ENCODE measurements around the gene EDDM13.
"Not testable (repeated sequence)": the region's sequence is repeated elsewhere in the genome, so short reads cannot be mapped to it uniquely, and the experiment has no call there.

Gene EDDM13, protein sequence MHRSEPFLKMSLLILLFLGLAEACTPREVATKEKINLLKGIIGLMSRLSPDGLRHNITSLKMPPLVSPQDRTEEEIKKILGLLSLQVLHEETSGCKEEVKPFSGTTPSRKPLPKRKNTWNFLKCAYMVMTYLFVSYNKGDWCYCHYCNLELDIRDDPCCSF

DNA sequence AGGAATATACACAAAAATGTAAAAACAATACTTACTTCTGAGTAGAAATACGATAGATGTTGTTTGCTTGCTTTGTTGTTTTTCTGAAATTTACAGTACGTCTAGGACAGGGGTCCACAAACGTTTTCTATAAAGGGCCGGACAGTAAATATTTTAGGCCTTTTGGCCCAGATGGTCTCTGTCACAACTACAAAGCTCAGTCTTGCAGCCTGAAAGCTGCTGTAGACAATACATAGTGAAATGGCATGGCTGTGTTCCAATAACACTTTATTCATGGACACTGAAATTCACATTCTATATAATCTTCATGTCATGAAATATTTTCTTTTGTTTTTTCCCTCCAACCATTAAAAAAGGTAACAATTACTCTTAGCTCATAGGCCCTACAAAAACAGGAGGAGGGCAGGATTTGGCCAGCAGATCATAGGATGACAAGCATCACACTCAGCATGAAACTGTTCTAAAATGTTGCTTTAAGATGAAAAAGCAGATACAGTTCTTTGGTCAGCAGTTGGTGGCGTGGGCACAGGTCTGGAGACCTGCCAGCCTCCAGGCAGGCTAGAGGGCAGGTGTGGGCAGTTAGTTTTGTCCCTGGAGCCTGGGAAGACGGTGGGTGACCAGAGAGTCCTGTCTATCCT, at the start of gene EDDM13:
Gene EDDM13, plus strand, starts transcription at position 588 of the 638 bp plus-strand sequence. CDS start 87 bp downstream, outside the sequence.
- DNase-seq (ENCODE audit: low read depth) = no peak

DNA sequence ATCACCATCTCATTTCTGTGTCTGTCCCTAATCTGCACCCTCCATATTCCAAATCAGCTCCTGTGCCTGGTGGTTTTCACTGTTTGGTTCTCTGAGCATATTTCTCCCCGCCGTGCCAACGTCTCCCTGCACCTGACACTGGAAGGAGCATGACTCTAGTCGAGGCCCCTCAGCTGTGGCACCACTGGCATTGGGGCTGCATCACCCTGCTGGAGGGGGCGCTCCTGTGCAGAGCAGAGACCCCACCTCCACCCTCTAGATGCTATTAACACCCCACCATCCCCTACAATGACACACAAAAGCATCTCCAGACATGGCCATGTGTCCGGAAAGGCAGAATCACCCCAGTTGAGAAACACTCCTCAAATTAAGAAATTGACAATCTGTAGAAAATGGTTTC, 49.6 kb upstream of the EDDM13 start:
- no peak for DNase-seq (ENCODE audit: low read depth)

- DNase-seq (ENCODE audit: low read depth) = no peak
Measured at GRCh38 chr19:56223481-56223880, 49.1 kb upstream of the EDDM13 start.

- no peak for DNase-seq (ENCODE audit: low read depth)
Measured at GRCh38 chr19:56245121-56245740, 27.3 kb upstream of the EDDM13 start.

DNA sequence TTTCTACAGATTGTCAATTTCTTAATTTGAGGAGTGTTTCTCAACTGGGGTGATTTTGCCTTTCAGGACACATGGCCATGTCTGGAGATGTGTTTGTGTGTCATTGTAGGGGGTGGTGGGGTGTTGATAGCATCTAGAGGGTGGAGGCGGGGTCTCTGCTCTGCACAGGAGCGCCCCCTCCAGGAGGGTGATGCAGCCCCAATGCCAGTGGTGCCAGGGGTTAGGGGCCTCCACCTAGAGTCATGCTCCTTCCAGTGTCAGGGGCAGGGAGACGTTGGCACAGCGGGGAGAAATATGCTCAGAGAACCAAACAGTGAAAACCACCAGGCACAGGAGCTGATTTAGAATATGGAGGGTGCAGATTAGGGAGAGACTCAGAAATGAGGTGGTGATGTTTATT, 26.8 kb upstream of the EDDM13 start:
- not testable (repeated sequence) for DNase-seq (ENCODE audit: low read depth)

DNA sequence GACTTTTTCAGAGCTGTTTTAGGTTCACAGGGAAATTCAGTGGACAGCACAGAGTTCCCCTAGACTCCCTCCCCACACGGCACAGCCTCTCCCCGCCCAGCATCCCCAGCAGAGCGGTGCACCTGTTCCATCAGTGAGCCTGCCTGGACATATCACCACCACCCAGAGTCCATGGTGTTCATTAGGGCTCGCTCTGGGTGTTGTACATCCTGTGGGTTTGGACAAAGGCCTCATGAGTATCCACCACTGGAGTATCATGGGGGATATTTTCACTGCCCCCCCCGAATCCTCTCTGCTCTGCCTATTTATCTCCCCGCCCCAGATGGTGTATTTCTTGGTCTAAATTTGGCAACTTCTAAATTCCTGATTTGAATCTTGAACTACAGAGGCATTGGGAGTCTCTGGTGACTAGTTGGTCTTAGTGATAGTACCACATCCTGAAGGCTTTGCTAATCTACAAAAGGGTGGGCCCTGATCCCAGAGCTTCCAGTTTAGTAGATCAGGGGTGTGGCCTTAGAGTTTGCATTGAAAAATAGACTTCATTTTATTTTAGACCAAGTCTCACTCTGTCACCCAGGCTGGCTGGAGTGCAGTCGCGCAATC, 23.7 kb upstream of the EDDM13 start:
- not testable (repeated sequence) for DNase-seq (ENCODE audit: low read depth)

DNA sequence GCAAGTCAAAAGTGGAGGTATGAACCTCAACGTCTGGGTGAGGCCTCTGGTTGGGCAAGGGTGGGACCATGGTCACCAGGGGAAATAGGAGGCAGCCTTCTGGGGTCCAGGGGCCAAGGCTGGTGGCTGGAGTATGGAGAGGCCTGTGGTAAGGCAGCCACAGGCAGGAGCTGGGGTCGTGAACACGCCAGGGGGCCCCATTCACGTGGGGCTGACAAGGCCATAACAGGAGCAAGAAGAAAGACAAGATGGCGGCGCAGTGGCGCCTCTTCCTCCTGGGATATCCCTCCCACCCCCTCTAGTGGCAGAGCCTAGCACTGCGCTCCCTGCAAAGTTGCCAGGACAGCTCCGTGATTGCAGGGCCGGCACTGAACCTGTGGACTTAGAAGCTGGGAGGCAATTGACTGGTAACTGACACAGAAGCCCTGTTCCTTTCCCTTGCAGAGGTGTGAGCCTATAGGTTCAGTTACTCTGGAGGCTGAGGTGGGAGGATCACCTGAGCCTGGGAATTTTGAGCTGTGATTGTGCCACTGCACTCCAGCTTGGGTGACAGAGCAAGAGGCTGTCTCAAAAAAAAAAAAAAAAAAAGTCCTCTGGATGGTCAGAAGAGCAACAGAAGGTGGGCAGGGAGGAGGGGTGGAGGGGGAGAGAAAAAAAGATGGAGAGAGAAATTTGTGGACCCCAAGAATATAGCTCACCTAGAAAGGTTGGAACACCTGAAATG, 19.7 kb upstream of the EDDM13 start:
- peak; percentile 60 for DNase-seq (ENCODE audit: low read depth)

GRCh38 chr19:56253737-56254136, 18.8 kb upstream of the EDDM13 start:
- DNase-seq (ENCODE audit: low read depth) = no peak

DNA sequence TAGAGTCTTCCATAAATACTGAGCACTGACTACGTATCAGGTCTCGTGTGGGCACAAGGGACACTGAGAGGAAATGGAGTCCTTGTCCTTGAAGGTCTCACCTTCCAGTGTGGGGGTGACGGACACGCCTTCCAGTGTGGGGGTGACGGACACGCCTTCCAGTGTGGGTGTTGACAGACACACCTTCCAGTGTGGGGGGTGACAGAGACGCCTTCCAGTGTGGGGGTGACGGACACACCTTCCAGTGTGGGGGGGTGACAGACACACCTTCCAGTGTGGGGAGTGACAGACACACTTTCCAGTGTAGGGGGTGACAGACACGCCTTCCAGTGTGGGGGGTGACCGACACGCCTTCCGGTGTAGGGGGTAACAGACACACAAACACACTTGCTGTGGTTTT, 14.3 kb upstream of the EDDM13 start:
- DNase-seq (ENCODE audit: low read depth) = no peak

GRCh38 chr19:56261145-56261544, 11.4 kb upstream of the EDDM13 start:
- no peak for DNase-seq (ENCODE audit: low read depth)

DNA sequence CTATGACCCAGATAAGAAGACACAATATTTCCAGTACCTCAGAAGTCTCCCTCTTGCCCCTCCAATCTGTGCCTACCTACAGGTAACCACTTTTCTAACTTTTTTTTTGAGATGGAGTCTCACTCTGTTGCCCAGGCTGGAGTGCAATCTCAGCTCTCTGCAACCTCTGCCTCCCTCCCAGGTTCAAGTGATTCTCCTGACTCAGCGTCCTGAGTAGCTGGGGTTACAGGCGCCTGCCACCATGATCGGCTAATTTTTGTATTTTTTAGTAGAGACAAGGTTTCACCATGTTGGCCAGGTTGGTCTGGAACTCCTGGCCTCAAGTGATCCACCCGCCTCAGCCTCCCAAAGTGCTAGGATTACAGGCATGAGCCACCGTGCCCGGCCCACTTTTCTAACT, 10.6 kb upstream of the EDDM13 start:
- DNase-seq (ENCODE audit: low read depth) = not testable (repeated sequence)

- DNase-seq (ENCODE audit: low read depth) = no peak
Measured at GRCh38 chr19:56263319-56263718, 9.2 kb upstream of the EDDM13 start.

GRCh38 chr19:56266051-56266450, 6.5 kb upstream of the EDDM13 start:
- DNase-seq (ENCODE audit: low read depth) = no peak

- DNase-seq (ENCODE audit: low read depth) = no peak
Measured at GRCh38 chr19:56269348-56269747, 3.2 kb upstream of the EDDM13 start.

GRCh38 chr19:56270676-56271075, 1.9 kb upstream of the EDDM13 start:
- DNase-seq (ENCODE audit: low read depth) = no peak

- DNase-seq (ENCODE audit: low read depth) = no peak
Measured at GRCh38 chr19:56271151-56271550, 1.4 kb upstream of the EDDM13 start.

- no peak for DNase-seq (ENCODE audit: low read depth)
Measured at GRCh38 chr19:56273563-56274117, 1.1 kb downstream of the EDDM13 start.

DNA sequence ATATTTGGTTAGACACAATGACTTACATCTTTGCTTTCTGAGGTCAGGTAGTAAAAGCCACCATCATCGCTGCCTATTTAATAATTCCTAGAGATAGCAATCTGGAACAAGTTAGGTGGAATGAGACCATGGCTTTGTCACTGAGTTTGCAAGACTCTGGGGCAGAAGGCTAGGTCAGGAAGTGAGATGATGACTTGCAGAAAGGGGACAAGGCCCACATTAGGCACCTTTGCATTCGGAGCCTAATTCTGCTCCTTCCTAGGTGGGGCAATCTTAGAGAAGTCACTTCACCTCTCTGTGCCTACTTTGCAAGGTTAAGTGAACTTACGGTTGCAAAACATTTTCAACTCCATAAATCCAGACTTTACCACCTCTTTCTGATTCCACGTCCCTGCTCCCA, 10.3 kb downstream of the EDDM13 start:
- DNase-seq (ENCODE audit: low read depth) = no peak

DNA sequence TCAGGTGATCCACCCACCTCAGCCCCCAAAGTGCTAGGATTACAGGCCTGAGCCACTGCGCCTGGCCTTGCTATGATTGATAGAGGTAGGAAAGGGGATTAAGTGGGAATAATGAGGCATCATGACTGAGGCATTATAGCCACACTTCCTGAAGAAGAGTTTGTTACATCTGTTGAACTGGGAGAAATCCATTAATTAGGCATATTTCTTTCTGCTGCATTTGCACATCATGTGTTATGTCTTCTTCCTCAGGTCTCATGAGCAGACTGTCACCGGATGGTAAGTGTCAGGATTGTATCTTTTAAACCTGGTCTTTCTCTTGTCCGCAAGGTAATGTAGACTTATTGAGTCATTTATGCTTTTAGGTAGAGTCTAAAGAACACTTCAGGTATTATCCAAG, 12.2 kb downstream of the EDDM13 start:
- no peak for DNase-seq (ENCODE audit: low read depth)

GRCh38 chr19:56290104-56290503, 17.6 kb downstream of the EDDM13 start:
- no peak for DNase-seq (ENCODE audit: low read depth)

DNA sequence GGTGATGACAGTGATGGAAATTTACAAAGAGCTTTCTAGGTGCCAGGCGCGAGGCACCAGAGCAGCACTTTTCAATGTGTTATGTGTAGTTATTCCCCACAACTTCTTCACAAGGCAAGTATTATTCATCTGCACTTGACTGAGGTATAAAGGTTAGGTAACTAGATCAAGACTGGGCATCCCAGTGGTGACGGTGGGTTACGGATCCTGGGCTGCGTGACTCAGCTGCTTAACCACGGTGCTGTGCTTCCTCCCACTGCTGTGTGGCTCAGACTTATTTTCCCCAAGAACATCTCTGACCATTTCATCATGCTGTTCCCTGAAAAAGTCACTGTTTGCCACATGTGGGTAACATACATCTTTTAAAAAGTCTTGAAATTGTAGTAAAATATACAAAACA, 19.3 kb downstream of the EDDM13 start:
- no peak for DNase-seq (ENCODE audit: low read depth)

DNA sequence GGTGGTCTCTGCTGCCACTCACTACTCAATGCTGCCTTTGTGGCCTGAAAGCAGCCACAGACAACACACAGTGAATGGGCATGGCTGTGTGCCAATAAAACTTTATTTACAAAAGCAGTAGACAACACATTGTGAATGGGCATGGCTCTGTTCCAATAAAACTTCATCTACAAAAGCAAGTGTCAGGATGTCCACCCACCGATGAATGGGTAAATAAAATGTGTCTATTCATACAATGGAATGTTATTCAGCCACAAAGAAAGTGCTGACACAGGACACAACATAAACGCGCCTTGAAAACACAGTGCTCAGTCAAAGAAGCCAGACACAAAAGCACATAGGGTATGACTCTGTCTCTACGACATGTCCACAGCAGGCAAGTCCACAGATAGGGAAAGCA, 22.0 kb downstream of the EDDM13 start:
- no peak for DNase-seq (ENCODE audit: low read depth)
